ENCODE results near the gene GCN1. TPM values are rescaled to one million over a fixed set of nuclear protein-coding genes. Genes with fewer than 3 reads are reported as not detected.
"Not testable (repeated sequence)": the region's sequence is repeated elsewhere in the genome, so short reads cannot be mapped to it uniquely, and the experiment has no call there.

GCN1 gene
- total RNA-seq, 1 experiment from 2014 or later, result 53.6 TPM

DNA sequence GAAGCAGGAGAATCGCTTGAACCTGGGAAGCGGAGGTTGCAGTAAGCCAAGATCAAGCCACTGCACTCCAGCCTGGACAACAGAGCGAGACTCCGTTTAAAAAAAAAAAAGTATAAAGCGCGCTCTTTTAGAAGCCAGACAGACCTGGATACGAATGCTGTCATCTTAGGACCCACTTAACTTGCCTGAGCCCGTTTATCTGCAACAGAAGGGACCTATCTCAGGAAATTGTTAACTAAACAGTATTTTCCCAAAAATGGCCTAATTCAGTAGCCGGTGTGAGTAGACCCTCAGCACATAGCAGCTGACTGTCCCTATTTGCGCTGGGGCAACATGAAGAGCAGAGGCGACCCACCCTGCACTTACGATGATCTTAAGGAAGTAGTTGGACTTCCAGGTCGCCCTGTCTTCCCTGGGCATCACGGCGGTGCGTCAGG, 5.9 kb upstream of the GCN1 start:
- Histone ChIP-seq H3K4me3 (ENCODE audit: low read length) (peak overlapping the region; percentile 90), H4K20me1 (ENCODE audit: insufficient read depth, low read depth, low read length) (peaks cover 26% of the 10 kb centered on the region), H3K4me2 (ENCODE audit: low read depth, low read length, poor library complexity, severe bottlenecking) (peak overlapping the region; percentile 98), H3K27ac (ENCODE audit: low read length) (peak overlapping the region; percentile 79), H3K4me1 (ENCODE audit: low read length) (peaks cover 46% of the 10 kb centered on the region), H3K9me2 (replicated peaks; ENCODE audit: insufficient read depth, low read length) (no peaks in the 10 kb centered on the region), H3K79me2 (ENCODE audit: low read length) (peaks cover 33% of the 10 kb centered on the region), H3K9me3 (ENCODE audit: low read length) (no peaks in the 10 kb centered on the region), H3K27me3 (ENCODE audit: low read length) (no peaks in the 10 kb centered on the region), H3K9ac (ENCODE audit: low read length) (peak overlapping the region; percentile 99), H2AFZ (ENCODE audit: low read length) (no peak overlapping the region), H3K36me3 (ENCODE audit: insufficient read depth, low read length) (peaks cover 41% of the 10 kb centered on the region)
- DNase-seq, result peak; percentile 57

DNA sequence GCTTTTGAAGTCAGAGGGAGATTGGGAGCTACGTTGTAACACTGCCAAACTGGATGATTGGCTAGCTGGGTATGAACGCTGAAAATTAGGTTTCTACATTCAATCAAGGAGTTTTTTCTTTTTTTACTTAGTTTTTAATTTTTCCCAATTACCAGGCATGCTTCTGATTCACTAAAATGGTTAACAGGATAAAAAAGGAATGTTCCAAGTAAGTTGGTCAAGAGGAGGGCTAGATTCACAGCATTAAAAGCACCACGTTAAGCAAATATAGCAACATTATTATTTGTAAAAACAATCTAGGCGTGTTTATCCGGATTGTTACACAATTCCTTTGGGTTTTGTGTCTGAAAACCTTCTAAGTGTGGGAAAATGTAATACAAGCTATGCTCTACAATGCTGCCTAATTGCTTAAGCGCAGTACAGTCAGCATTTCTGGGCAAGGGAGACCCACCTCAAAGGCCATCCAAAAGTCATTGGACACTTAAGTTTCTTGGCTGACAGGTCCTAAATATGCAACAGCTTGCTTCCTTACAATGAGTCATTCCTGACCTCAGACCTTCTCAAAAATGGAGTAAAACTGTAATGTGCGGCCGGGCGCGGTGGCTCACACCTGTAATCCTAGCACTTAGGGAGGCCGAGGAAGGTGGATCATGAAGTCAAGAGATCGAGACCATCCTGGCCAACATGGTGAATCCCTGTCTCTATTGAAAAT, 5.2 kb upstream of the GCN1 start:
- peaks cover 38% of the 10 kb centered on the region for H3K79me2 ChIP-seq (ENCODE audit: low read length)

DNA sequence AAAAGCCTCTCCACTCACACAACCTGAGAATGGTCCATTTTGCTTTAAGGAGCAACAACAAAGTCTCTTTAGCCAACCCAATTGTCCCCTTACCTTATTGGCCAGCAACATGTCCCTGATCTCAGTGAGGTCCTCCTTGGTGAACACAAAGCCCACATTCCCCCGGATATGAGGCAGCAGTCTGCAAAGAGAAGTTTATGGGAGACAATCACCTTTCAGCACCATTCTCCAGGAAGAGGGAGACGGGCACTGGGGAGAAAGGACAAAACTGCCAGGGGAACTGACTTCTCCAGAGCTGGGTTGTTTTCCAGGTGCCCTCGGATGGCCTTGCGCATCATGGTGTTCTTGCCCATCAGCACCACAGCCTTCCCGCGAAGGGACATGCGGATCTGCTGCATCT, 4.5 kb upstream of the GCN1 start:
- no peak for DNase-seq
- H3K27me3 ChIP-seq (ENCODE audit: low read length), result no peaks in the 10 kb centered on the region
- H3K79me2 ChIP-seq (ENCODE audit: low read length), result peaks cover 45% of the 10 kb centered on the region
- H3K9ac ChIP-seq (ENCODE audit: low read length), result peak overlapping the region; percentile 99
- no peaks in the 10 kb centered on the region for H3K9me3 ChIP-seq (ENCODE audit: low read length)
- H3K4me2 ChIP-seq (ENCODE audit: low read depth, low read length, poor library complexity, severe bottlenecking), result peak overlapping the region; percentile 98
- peak overlapping the region; percentile 79 for H3K27ac ChIP-seq (ENCODE audit: low read length)
- peaks cover 29% of the 10 kb centered on the region for H4K20me1 ChIP-seq (ENCODE audit: insufficient read depth, low read depth, low read length)
- H3K36me3 ChIP-seq (ENCODE audit: insufficient read depth, low read length), result peaks cover 41% of the 10 kb centered on the region
- peaks cover 52% of the 10 kb centered on the region for H3K4me1 ChIP-seq (ENCODE audit: low read length)
- H3K4me3 ChIP-seq (ENCODE audit: low read length), result peak overlapping the region; percentile 90; the same call in 1 of the 2 replicates
- no peaks in the 10 kb centered on the region for H3K9me2 ChIP-seq (replicated peaks; ENCODE audit: insufficient read depth, low read length)
- no peak overlapping the region for H2AFZ ChIP-seq (ENCODE audit: low read length)

More for the DNA sequence above, 5.2 kb upstream of the GCN1 start:
- Histone ChIP-seq H3K9me3 (ENCODE audit: low read length) (no peaks in the 10 kb centered on the region), H3K27ac (ENCODE audit: low read length) (peak overlapping the region; percentile 79), H3K4me1 (ENCODE audit: low read length) (peaks cover 52% of the 10 kb centered on the region), H3K4me3 (ENCODE audit: low read length) (peak overlapping the region; percentile 90), H4K20me1 (ENCODE audit: insufficient read depth, low read depth, low read length) (peaks cover 26% of the 10 kb centered on the region), H3K9me2 (replicated peaks; ENCODE audit: insufficient read depth, low read length) (no peaks in the 10 kb centered on the region), H3K27me3 (ENCODE audit: low read length) (no peaks in the 10 kb centered on the region), H2AFZ (ENCODE audit: low read length) (no peak overlapping the region), H3K9ac (ENCODE audit: low read length) (peak overlapping the region; percentile 99), H3K4me2 (ENCODE audit: low read depth, low read length, poor library complexity, severe bottlenecking) (peak overlapping the region; percentile 98), H3K36me3 (ENCODE audit: insufficient read depth, low read length) (peaks cover 41% of the 10 kb centered on the region)
- peak; percentile 49 for DNase-seq

DNA sequence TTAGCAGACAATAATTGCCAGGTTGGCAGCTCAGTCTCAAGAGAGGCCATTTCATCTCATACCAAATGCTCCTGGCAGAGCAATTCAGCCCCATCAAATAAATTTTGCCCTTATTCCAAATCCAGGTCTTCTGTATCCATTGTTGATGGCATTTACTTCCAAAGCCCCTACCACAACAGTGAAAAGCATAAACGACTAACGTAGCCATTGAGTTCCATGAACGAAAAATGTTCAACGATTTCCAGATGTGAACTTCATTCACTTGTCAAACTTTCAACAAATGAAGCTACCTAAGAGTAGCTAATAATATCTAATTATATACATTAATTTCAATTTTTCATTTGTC, 3.0 kb upstream of the GCN1 start:
- no peak for DNase-seq
- Histone ChIP-seq H4K20me1 (ENCODE audit: insufficient read depth, low read depth, low read length) (peaks cover 36% of the 10 kb centered on the region), H3K4me1 (ENCODE audit: low read length) (peaks cover 61% of the 10 kb centered on the region), H3K4me2 (ENCODE audit: low read depth, low read length, poor library complexity, severe bottlenecking) (peak overlapping the region; percentile 87), H3K27me3 (ENCODE audit: low read length) (no peaks in the 10 kb centered on the region), H3K9me2 (replicated peaks; ENCODE audit: insufficient read depth, low read length) (no peaks in the 10 kb centered on the region), H2AFZ (ENCODE audit: low read length) (no peak overlapping the region), H3K79me2 (ENCODE audit: low read length) (peaks cover 57% of the 10 kb centered on the region), H3K4me3 (ENCODE audit: low read length) (no peak overlapping the region; the same call in 1 of the 2 replicates), H3K36me3 (ENCODE audit: insufficient read depth, low read length) (peaks cover 41% of the 10 kb centered on the region), H3K27ac (ENCODE audit: low read length) (no peak overlapping the region), H3K9ac (ENCODE audit: low read length) (no peak overlapping the region), H3K9me3 (ENCODE audit: low read length) (no peaks in the 10 kb centered on the region)

DNA sequence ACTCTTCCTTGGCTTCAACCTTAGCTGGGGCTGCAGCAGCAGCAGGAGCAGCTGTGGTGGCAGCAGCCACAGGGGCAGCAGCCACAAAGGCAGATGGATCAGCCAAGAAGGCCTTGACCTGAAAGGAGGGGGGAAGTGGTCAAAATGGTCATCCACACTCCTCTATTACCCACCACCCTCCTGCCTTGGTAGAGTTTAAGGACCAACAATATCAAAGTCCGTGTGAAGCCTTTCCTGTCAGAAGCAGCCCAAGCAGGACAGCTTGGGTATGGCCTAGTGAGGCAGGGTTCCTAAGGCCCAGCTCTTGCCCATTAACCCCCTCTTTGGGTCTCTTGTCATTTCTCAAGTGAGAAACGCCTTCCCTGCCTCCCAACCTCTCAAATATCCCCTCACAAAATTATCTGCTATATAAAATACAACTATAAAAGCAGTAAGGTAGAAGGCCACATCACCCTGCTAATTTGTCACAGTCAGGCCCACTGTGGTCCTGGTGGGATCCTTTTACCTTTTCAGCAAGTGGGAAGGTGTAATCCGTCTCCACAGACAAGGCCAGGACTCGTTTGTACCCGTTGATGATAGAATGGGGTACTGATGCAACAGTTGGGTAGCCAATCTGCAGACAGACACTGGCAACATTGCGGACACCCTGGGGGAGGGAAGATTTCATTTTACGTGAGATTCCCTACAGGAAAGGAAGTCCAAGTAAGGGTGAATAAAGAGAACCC, 2.5 kb upstream of the GCN1 start:
- H3K9me3 ChIP-seq (ENCODE audit: low read length); H3K9ac ChIP-seq (ENCODE audit: low read length); H2AFZ ChIP-seq (ENCODE audit: low read length); H3K9me2 ChIP-seq (replicated peaks; ENCODE audit: insufficient read depth, low read length); H3K4me3 ChIP-seq (ENCODE audit: low read length); H3K27me3 ChIP-seq (ENCODE audit: low read length): not testable (repeated sequence)
- Histone ChIP-seq H3K27ac (ENCODE audit: low read length) (peak overlapping the region; percentile 82; the same call in 1 of the 2 replicates), H4K20me1 (ENCODE audit: insufficient read depth, low read depth, low read length) (peaks cover 39% of the 10 kb centered on the region), H3K4me2 (ENCODE audit: low read depth, low read length, poor library complexity, severe bottlenecking) (peak overlapping the region; percentile 87), H3K36me3 (ENCODE audit: insufficient read depth, low read length) (peaks cover 44% of the 10 kb centered on the region), H3K79me2 (ENCODE audit: low read length) (peaks cover 58% of the 10 kb centered on the region), H3K4me1 (ENCODE audit: low read length) (peaks cover 62% of the 10 kb centered on the region)
- peak; percentile 50 for DNase-seq

DNA sequence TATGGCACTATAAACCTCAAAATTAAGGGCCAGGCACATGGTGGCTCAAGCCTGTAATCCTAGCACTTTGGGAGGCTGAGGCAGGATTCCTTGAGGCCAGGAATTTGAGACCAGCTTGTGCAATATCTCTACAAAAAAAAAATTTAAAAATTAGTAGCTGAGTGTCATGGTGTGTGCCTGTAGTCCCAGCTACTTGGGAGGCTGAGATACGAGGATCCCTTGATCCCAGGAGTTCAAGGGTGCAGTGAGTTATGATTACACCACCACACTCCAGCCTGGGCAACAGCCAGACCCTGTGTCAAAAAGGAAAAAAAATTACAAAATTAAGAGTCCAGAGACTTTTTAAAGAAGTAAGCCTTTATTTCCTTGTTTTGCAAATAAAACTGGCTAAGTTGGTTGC, 1.8 kb upstream of the GCN1 start:
- peak overlapping the region; percentile 96; the same call in 1 of the 2 replicates for H3K4me3 ChIP-seq (ENCODE audit: low read length)
- no peaks in the 10 kb centered on the region for H3K9me2 ChIP-seq (replicated peaks; ENCODE audit: insufficient read depth, low read length)
- H3K9me3 ChIP-seq (ENCODE audit: low read length), result no peaks in the 10 kb centered on the region
- H3K9ac ChIP-seq (ENCODE audit: low read length), result no peak overlapping the region
- peaks cover 44% of the 10 kb centered on the region for H4K20me1 ChIP-seq (ENCODE audit: insufficient read depth, low read depth, low read length)
- H3K27ac ChIP-seq (ENCODE audit: low read length), result peak overlapping the region; percentile 82; the same call in 1 of the 2 replicates
- H2AFZ ChIP-seq (ENCODE audit: low read length), result no peak overlapping the region
- H3K36me3 ChIP-seq (ENCODE audit: insufficient read depth, low read length), result peaks cover 48% of the 10 kb centered on the region
- peaks cover 64% of the 10 kb centered on the region for H3K79me2 ChIP-seq (ENCODE audit: low read length)
- peaks cover 64% of the 10 kb centered on the region for H3K4me1 ChIP-seq (ENCODE audit: low read length)
- no peaks in the 10 kb centered on the region for H3K27me3 ChIP-seq (ENCODE audit: low read length)
- no peak for DNase-seq
- peak overlapping the region; percentile 87 for H3K4me2 ChIP-seq (ENCODE audit: low read depth, low read length, poor library complexity, severe bottlenecking)

DNA sequence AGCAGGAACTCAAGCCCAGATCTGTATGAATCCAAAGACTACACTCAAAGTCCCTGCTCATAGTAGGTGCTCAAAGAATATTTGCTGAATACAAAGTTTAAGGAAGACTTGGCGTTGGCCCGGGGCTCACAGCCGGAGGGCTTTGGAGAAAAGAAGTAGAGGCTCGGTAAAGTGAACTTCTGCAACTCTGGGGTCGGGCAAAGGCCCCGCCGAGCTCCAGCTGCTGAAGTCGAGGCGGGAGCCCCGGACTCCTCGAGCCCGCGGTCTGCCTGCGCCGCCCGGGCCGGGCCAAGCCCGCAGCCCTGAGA, 335 bp downstream of the GCN1 start:
- peaks cover 65% of the 10 kb centered on the region for H3K79me2 ChIP-seq (ENCODE audit: low read length)
- peaks cover 38% of the 10 kb centered on the region; the same call in 1 of the 2 replicates for H4K20me1 ChIP-seq (ENCODE audit: insufficient read depth, low read depth, low read length)
- H3K4me2 ChIP-seq (ENCODE audit: low read depth, low read length, poor library complexity, severe bottlenecking), result peak overlapping the region; percentile 87
- H3K4me1 ChIP-seq (ENCODE audit: low read length), result peaks cover 55% of the 10 kb centered on the region
- H3K27ac ChIP-seq (ENCODE audit: low read length), result peak overlapping the region; percentile 82
- H3K27me3 ChIP-seq (ENCODE audit: low read length), result no peaks in the 10 kb centered on the region
- H2AFZ ChIP-seq (ENCODE audit: low read length), result no peak overlapping the region
- no peaks in the 10 kb centered on the region for H3K9me3 ChIP-seq (ENCODE audit: low read length)
- peak overlapping the region; percentile 96 for H3K4me3 ChIP-seq (ENCODE audit: low read length)
- peaks cover 50% of the 10 kb centered on the region for H3K36me3 ChIP-seq (ENCODE audit: insufficient read depth, low read length)
- H3K9ac ChIP-seq (ENCODE audit: low read length), result peak overlapping the region; percentile 97
- no peaks in the 10 kb centered on the region for H3K9me2 ChIP-seq (replicated peaks; ENCODE audit: insufficient read depth, low read length)
- DNase-seq, result no peak

DNA sequence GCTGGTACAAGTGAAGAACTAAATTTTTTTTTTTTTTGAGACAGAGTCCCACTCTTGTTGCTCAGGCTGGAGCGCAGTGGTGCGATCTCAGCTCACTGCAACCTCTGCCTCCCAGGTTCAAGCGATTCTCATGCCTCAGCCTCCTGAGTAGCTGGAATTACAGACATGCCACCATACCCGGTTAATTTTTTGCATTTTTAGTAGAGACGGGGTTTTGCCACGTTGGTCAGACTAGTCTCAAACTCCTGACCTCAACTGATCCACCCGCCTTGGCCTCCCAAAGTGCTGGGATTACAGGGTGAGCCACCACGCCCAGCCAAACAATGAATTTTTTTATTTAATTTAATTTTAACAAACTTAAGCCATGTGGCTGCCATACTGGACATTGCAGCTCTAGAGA, 1.2 kb downstream of the GCN1 start:
- H3K4me3 ChIP-seq (ENCODE audit: low read length), result peak overlapping the region; percentile 96
- H3K27ac ChIP-seq (ENCODE audit: low read length), result peak overlapping the region; percentile 82
- H4K20me1 ChIP-seq (ENCODE audit: insufficient read depth, low read depth, low read length), result peaks cover 31% of the 10 kb centered on the region; the same call in 1 of the 2 replicates

More for the DNA sequence above, 1.2 kb downstream of the GCN1 start:
- not testable (repeated sequence) for DNase-seq; H3K9me3 ChIP-seq (ENCODE audit: low read length); H2AFZ ChIP-seq (ENCODE audit: low read length); H3K27me3 ChIP-seq (ENCODE audit: low read length); H3K9me2 ChIP-seq (replicated peaks; ENCODE audit: insufficient read depth, low read length)
- H3K4me2 ChIP-seq (ENCODE audit: low read depth, low read length, poor library complexity, severe bottlenecking), result peak overlapping the region; percentile 87
- H3K36me3 ChIP-seq (ENCODE audit: insufficient read depth, low read length), result peaks cover 44% of the 10 kb centered on the region
- peak overlapping the region; percentile 97 for H3K9ac ChIP-seq (ENCODE audit: low read length)
- peaks cover 65% of the 10 kb centered on the region for H3K79me2 ChIP-seq (ENCODE audit: low read length)
- H3K4me1 ChIP-seq (ENCODE audit: low read length), result peaks cover 46% of the 10 kb centered on the region
